Astrocyte of the spinal cord (primary cell): ENCODE measurements around the gene RASL12.

Experiments used
- DNase-seq: peaks from one replicate; pipeline ENCODE4 v3.0.0; 2011; ENCODE audit warnings: low read depth, low spot score
- H3K4me3 ChIP-seq: 2 replicates; pipeline ENCODE4 v1.5.1; 2011; ENCODE audit warnings: low read depth, mild to moderate bottlenecking, low read length, moderate library complexity
- CTCF ChIP-seq: IDR thresholded peaks from 2 replicates; pipeline ENCODE4 v1.5.1; 2012; ENCODE audit warnings: low read depth, mild to moderate bottlenecking, low read length, inconsistent platforms
- in situ Hi-C: cut with HindIII; loops from 2 replicates; pipeline ENCODE4 v1.10.0; 2017; ENCODE audit warnings: low sequenced_read_pairs

Gene RASL12

GRCh38 chr15:65008983-65009382 lies 58.8 kb downstream of the RASL12 start:
- no peak for DNase-seq
- no peak for TF ChIP-seq CTCF
- in situ Hi-C loops: no loop called here
- no peak overlapping the region for H3K4me3 ChIP-seq

GRCh38 chr15:65006876-65007275 lies 60.9 kb downstream of the RASL12 start:
- in situ Hi-C loops: no loop called here
- DNase-seq: no peak
- H3K4me3 ChIP-seq: no peak overlapping the region
- TF ChIP-seq CTCF: no peak

GRCh38 chr15:65004993-65005392 lies 62.8 kb downstream of the RASL12 start:
- no peak for DNase-seq
- H3K4me3 ChIP-seq: no peak overlapping the region
- no peak for TF ChIP-seq CTCF
- in situ Hi-C loops: no loop called here
